Naive B cell (primary cell): ENCODE data around the gene CES2. TPM values are rescaled to one million over a fixed set of nuclear protein-coding genes. Genes with fewer than 3 reads are reported as not detected.

Source experiments
- ATAC-seq, 2 donors: fragments of 150-1000 bp; cut with Tn5 transposase; 2 replicates each; pipeline ENCODE4 v1.10.0; 2021; ENCODE audit warnings: low read depth in 2 of 2, mild to moderate bottlenecking in 2 of 2, moderate library complexity in 2 of 2
- DNase-seq: peaks from one replicate; pipeline ENCODE4 v3.0.0; 2022
- H3K27ac Mint-ChIP-seq, 6 donors: one replicate each; pipeline ENCODE4 v1.8.0; 2020 to 2022; ENCODE audit warnings: mild to moderate bottlenecking in 6 of 6, mixed read lengths in 6 of 6, moderate library complexity in 5 of 6, inconsistent platforms in 2 of 6
- H3K27me3 Mint-ChIP-seq, 3 donors: one replicate each; pipeline ENCODE4 v1.8.0; 2021 to 2022; ENCODE audit warnings: mixed read lengths in 3 of 3, mild to moderate bottlenecking in 1 of 3
- H3K36me3 Mint-ChIP-seq, 2 donors: one replicate each; pipeline ENCODE4 v1.8.0; 2020 to 2022; ENCODE audit warnings: mixed read lengths in 2 of 2, inconsistent platforms in 1 of 2, mild to moderate bottlenecking in 1 of 2
- H3K4me1 Mint-ChIP-seq, 3 donors: one replicate each; pipeline ENCODE4 v1.8.0; 2020 to 2022; ENCODE audit warnings: mixed read lengths in 3 of 3, inconsistent platforms in 1 of 3, mild to moderate bottlenecking in 1 of 3, moderate library complexity in 1 of 3
- H3K4me3 Mint-ChIP-seq, 8 donors: one replicate each; pipeline ENCODE4 v1.8.0; 2020 to 2022; ENCODE audit warnings: mild to moderate bottlenecking in 8 of 8, mixed read lengths in 8 of 8, moderate library complexity in 8 of 8, inconsistent platforms in 2 of 8
- H3K9me3 Mint-ChIP-seq, 7 donors: one replicate each; pipeline ENCODE4 v1.8.0; 2020 to 2022; ENCODE audit warnings: mixed read lengths in 7 of 7, mild to moderate bottlenecking in 5 of 7, inconsistent platforms in 2 of 7, moderate library complexity in 1 of 7
- polyA plus RNA-seq, 6 donors: library from polyadenylated mRNA; unstranded; fragments of 300-500 nt; fragmentation: Illumina TruSeq; gene quantifications; one replicate each; pipeline ENCODE4 v1.2.3, GENCODE V29; 2021; ENCODE audit warnings: low read depth in 6 of 6

CES2 gene
- polyA plus RNA-seq, 6 donors from 2014 or later: 16.3 to 25.7 (median 21.0) TPM

GRCh38 chr16:66905633-66906539 lies 29.4 kb upstream of the CES2 start:
- DNase-seq: no peak
- peaks cover 0 to 1% (median 0%) of the 10 kb centered on the region in 7 donors for H3K9me3 Mint-ChIP-seq
- H3K27ac Mint-ChIP-seq: no peak overlapping the region
- no peak overlapping the region for H3K4me3 Mint-ChIP-seq
- H3K27me3 Mint-ChIP-seq: peaks cover 0 to 10% (median 9%) of the 10 kb centered on the region in 3 donors
- no peaks in the 10 kb centered on the region for H3K36me3 Mint-ChIP-seq
- ATAC-seq: no peak
- H3K4me1 Mint-ChIP-seq: peaks cover 0 to 6% (median 0%) of the 10 kb centered on the region in 3 donors

- ATAC-seq (no peak), DNase-seq (no peak)
- H3K27ac Mint-ChIP-seq: no peak overlapping the region
- peaks cover 0 to 16% (median 10%) of the 10 kb centered on the region in 3 donors for H3K27me3 Mint-ChIP-seq
- H3K9me3 Mint-ChIP-seq: peaks cover 0 to 1% (median 0%) of the 10 kb centered on the region in 7 donors
- H3K4me3 Mint-ChIP-seq: no peak overlapping the region
- H3K4me1 Mint-ChIP-seq: peaks cover 0 to 6% (median 0%) of the 10 kb centered on the region in 3 donors
- no peaks in the 10 kb centered on the region for H3K36me3 Mint-ChIP-seq
Measured at GRCh38 chr16:66906916-66907836, 28.1 kb upstream of the CES2 start.

- Mint-ChIP-seq H3K36me3 (no peaks in the 10 kb centered on the region), H3K27me3 (peaks cover 0 to 17% (median 10%) of the 10 kb centered on the region in 3 donors), H3K27ac (no peak overlapping the region), H3K9me3 (peaks cover 0 to 1% (median 0%) of the 10 kb centered on the region in 7 donors), H3K4me3 (no peak overlapping the region), H3K4me1 (peaks cover 0 to 6% (median 0%) of the 10 kb centered on the region in 3 donors)
- no peak for ATAC-seq
- DNase-seq: no peak
Measured at GRCh38 chr16:66908116-66908515, 27.2 kb upstream of the CES2 start.

- Mint-ChIP-seq H3K4me3 (no peak overlapping the region), H3K27me3 (peaks cover 0 to 25% (median 15%) of the 10 kb centered on the region in 3 donors), H3K9me3 (peaks cover 0 to 1% (median 0%) of the 10 kb centered on the region in 7 donors), H3K4me1 (peaks cover 0 to 6% (median 0%) of the 10 kb centered on the region in 3 donors), H3K36me3 (no peaks in the 10 kb centered on the region), H3K27ac (peak overlapping the region in 2 of 6 donors; percentile 29 to 33)
- DNase-seq: no peak
- no peak for ATAC-seq
Measured at GRCh38 chr16:66908762-66909559, 26.4 kb upstream of the CES2 start.

- peaks cover 0 to 6% (median 0%) of the 10 kb centered on the region in 3 donors for H3K4me1 Mint-ChIP-seq
- DNase-seq (no peak), ATAC-seq (no peak)
- peaks cover 0 to 35% (median 28%) of the 10 kb centered on the region in 3 donors for H3K27me3 Mint-ChIP-seq
- H3K9me3 Mint-ChIP-seq: peaks cover 0 to 1% (median 0%) of the 10 kb centered on the region in 7 donors
- no peaks in the 10 kb centered on the region for H3K36me3 Mint-ChIP-seq
- no peak overlapping the region for H3K27ac Mint-ChIP-seq
- no peak overlapping the region for H3K4me3 Mint-ChIP-seq
Measured at GRCh38 chr16:66910175-66910940, 25.0 kb upstream of the CES2 start.

GRCh38 chr16:66911112-66911511 lies 24.2 kb upstream of the CES2 start:
- DNase-seq (no peak), ATAC-seq (no peak)
- Mint-ChIP-seq H3K27me3 (peaks cover 0 to 39% (median 28%) of the 10 kb centered on the region in 3 donors), H3K36me3 (no peaks in the 10 kb centered on the region), H3K27ac (no peak overlapping the region), H3K4me1 (peaks cover 0 to 3% (median 0%) of the 10 kb centered on the region in 3 donors), H3K9me3 (peaks cover 0 to 1% (median 0%) of the 10 kb centered on the region in 7 donors), H3K4me3 (no peak overlapping the region)

GRCh38 chr16:66911801-66912200 lies 23.5 kb upstream of the CES2 start:
- Mint-ChIP-seq H3K36me3 (no peaks in the 10 kb centered on the region), H3K4me1 (no peaks in the 10 kb centered on the region), H3K9me3 (no peaks in the 10 kb centered on the region), H3K27me3 (peaks cover 0 to 46% (median 28%) of the 10 kb centered on the region in 3 donors), H3K27ac (peak overlapping the region in 1 of 6 donors; percentile 39), H3K4me3 (no peak overlapping the region)
- DNase-seq (no peak), ATAC-seq (no peak)

- DNase-seq (no peak), ATAC-seq (no peak)
- no peaks in the 10 kb centered on the region for H3K4me1 Mint-ChIP-seq
- H3K4me3 Mint-ChIP-seq: no peak overlapping the region
- no peak overlapping the region for H3K27ac Mint-ChIP-seq
- H3K36me3 Mint-ChIP-seq: no peaks in the 10 kb centered on the region
- peaks cover 0 to 46% (median 27%) of the 10 kb centered on the region in 3 donors for H3K27me3 Mint-ChIP-seq
- H3K9me3 Mint-ChIP-seq: no peaks in the 10 kb centered on the region
Measured at GRCh38 chr16:66913081-66913480, 22.2 kb upstream of the CES2 start.

- Mint-ChIP-seq H3K36me3 (no peaks in the 10 kb centered on the region), H3K4me3 (peak overlapping the region in 1 of 8 donors; percentile 21), H3K27me3 (peaks cover 0 to 41% (median 20%) of the 10 kb centered on the region in 3 donors), H3K9me3 (no peaks in the 10 kb centered on the region), H3K4me1 (no peaks in the 10 kb centered on the region), H3K27ac (no peak overlapping the region)
- DNase-seq (no peak), ATAC-seq (no peak)
Measured at GRCh38 chr16:66913711-66914110, 21.6 kb upstream of the CES2 start.

- no peaks in the 10 kb centered on the region for H3K36me3 Mint-ChIP-seq
- H3K27me3 Mint-ChIP-seq: peaks cover 4 to 46% (median 25%) of the 10 kb centered on the region in 3 donors
- no peaks in the 10 kb centered on the region for H3K9me3 Mint-ChIP-seq
- no peak overlapping the region for H3K4me3 Mint-ChIP-seq
- H3K27ac Mint-ChIP-seq: no peak overlapping the region
- no peaks in the 10 kb centered on the region for H3K4me1 Mint-ChIP-seq
- no peak for DNase-seq
- no peak for ATAC-seq
Measured at GRCh38 chr16:66914541-66914940, 20.8 kb upstream of the CES2 start.

GRCh38 chr16:66915041-66915440 lies 20.3 kb upstream of the CES2 start:
- no peak for ATAC-seq
- H3K4me3 Mint-ChIP-seq: peak overlapping the region in 1 of 8 donors; percentile 66

GRCh38 chr16:66916518-66916917 lies 18.8 kb upstream of the CES2 start:
- Mint-ChIP-seq H3K27ac (no peak overlapping the region), H3K36me3 (no peaks in the 10 kb centered on the region)
- no peak for ATAC-seq

More at GRCh38 chr16:66915041-66915440, 20.3 kb upstream of the CES2 start:
- Mint-ChIP-seq H3K27ac (no peak overlapping the region), H3K9me3 (no peaks in the 10 kb centered on the region), H3K4me1 (no peaks in the 10 kb centered on the region), H3K27me3 (peaks cover 4 to 51% (median 26%) of the 10 kb centered on the region in 3 donors), H3K36me3 (no peaks in the 10 kb centered on the region)
- DNase-seq: no peak

More at GRCh38 chr16:66916518-66916917, 18.8 kb upstream of the CES2 start:
- H3K27me3 Mint-ChIP-seq: peaks cover 4 to 60% (median 33%) of the 10 kb centered on the region in 3 donors
- no peaks in the 10 kb centered on the region for H3K4me1 Mint-ChIP-seq
- DNase-seq: no peak
- H3K9me3 Mint-ChIP-seq: no peaks in the 10 kb centered on the region
- no peak overlapping the region for H3K4me3 Mint-ChIP-seq
